IPS DF 4.7 (cell line): ENCODE data around the gene POGZ.

Experiments used
- DNase-seq: peaks from one replicate; pipeline ENCODE4 v3.0.0-alpha.2; 2013; ENCODE audit warnings: low spot score; ENCODE audit errors: extremely low read depth

Gene POGZ

GRCh38 chr1:151372058-151372934 is 87.0 kb downstream of the POGZ start, which contains the start of gene SELENBP1:
TSS of gene SELENBP1 (minus strand) at chr1:151372705. CDS start at chr1:151372641, 64 bp downstream.
- DNase-seq, result no peak

DNA sequence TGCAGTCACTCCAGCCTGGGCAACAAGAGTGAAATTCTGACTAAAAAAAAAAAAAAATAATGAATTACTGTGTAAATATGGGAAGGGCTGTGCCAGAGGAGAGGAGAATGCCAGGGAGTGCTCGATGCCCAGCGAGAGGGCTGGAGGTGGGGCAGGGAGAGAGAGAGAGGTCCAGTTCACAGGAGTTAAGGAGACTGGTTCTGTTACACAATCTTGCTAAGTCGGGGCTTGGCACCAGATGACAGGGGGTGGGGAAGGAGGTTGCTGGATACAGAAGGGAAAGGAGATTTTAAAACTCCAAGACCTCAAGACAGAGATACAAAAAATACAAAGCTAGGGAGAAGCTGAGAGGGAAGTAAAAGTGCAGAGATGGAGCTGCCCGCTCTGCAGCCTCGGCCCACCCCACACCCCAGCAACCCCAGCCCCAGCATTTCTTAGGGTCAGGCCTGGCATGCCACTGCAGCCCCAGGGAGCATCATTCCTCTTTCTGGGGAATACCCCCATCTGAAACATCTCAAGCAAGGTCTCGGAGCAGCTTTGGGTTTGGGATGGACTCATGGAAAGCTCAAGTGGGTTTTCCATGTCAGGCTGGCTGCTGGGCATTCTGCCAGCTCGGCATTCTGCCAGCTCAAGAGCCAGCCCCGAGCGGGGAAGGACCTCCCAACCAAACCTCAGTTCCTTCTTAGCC is 87.8 kb downstream of the POGZ start:
- no peak for DNase-seq

DNA sequence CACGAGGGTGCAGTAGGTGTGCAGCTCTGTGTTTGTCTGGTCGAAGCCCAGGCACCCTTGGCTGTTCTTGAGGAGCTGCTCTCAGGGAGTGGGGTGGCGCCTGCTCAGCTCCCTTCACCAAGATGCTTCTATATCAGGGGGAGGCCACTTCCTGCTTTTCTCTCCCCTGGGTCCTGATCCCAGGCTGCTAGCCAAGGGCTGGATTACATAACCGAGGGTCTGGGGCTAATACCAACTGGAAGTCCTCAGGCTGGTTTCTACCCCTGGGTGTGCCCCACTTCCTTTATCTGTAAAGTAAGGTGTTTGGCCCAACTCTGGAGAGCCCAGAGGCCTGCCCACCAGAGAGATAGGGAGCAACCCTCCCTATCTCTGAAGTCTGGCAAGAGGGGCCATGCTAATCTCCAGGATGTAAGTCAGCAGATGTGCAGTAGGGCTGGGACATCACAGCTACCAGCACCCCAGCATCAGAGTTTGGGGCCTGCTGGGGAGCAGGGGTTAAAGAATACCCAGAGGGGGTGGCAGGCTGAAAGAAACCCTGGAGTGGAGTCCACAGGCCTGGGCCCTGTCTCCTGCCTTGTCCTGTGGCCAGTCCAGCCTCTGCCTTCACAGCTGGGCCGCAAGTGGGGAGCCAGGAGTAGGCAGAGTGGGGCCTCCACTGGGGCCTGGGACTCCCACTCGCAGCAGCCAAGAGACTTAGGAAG is 88.9 kb downstream of the POGZ start:
- DNase-seq, result no peak

- DNase-seq, result no peak
Observed at GRCh38 chr1:151369621-151370048, 89.7 kb downstream of the POGZ start.

- DNase-seq, result no peak
Observed at GRCh38 chr1:151369302-151369610, 90.0 kb downstream of the POGZ start.

DNA sequence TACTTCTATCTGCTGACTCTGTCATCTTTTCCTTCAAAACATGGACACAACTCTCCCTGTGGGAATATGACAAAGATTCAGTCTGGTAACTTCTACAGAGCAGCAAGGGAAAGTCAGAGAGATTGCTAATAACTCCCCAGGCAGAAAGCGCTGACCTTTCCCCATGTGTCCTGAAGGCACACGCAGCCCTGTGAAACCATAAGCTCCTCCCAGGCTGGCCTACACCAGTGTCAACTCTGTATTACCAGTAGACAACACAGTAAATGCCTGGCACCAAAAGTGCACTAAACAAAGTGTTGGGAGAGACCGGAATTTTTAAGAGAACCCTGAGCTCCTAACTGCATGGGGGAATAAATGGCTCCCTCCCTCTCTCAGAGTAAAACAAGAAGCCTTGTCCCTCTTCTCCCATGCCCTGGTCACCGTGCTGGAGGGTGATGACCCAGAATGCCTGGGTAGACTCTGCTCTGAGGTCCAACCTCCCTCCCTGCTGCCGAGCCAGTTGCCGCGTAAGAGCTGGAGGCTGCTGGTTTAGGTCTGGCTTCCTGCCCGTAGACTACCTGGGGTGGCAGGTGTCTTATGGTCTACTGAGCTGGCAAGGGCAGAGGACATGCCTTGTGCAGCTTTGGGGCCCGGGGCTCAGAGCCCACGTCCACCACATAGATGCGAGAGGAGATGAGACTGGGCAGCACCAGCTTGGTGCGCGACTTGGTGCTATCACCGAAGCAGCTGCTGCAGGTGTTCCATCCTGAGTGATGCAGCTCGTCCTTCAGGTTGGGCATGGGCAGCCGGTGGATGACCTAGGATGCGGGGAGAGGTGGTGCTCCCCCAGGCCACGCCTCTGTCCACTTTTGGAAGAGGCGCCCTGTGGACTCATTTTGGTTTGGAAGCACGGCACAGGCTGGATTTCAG is 90.6 kb downstream of the POGZ start:
- no peak for DNase-seq

DNA sequence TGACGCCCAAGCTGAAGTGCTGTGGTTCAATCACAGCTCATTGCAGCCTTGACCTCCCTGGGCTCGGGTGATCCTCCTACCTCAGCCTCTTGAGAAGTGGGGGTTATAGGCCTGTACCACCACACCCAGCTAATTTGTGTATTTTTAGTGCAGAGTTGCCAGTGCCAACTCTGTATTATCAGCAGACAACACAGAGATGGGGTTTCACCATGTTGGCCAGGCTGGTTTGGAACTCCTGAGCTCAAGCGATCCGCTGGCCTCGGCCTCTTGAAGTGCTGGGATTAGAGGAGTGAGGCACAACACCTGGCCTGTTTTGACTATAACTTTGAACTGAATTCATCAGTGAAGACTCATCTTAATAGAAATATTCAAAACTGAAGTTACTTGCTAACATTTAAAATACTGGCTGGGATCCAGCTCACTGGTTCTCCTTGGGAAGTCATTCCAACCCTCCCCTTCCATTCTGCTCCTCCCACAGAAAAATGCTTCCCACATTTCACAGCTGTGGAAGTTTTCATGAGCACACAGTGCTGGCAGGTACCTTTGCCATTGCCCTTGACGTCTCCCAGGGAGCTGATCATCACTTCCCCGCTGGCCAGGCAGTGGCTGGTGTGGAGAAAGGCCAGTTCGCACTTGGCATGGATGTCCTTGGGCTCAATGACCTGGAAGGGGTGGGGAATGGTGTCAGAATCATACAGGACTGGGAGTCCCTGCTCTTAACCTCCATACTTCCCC is 91.5 kb downstream of the POGZ start:
- no peak for DNase-seq

DNA sequence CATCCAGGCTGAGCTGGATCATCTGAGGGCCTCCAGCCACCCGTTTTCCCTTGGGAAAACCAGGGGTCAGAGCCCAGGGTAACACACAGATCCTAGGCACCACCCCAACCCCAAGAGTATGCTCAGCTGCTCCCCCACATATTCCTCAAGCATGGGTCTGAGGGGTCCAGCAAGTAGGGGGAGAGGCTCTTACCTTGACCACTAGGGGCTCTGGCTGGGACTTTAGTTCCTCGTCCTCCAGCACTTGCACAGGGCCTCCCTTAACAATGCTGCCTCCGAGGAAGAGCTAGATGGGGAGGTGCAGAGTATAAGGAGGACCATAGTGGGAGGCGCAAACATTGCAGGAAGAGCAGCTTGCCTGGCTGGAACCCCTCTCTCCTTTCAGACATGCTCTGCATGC is 94.3 kb downstream of the POGZ start:
- no peak for DNase-seq

DNA sequence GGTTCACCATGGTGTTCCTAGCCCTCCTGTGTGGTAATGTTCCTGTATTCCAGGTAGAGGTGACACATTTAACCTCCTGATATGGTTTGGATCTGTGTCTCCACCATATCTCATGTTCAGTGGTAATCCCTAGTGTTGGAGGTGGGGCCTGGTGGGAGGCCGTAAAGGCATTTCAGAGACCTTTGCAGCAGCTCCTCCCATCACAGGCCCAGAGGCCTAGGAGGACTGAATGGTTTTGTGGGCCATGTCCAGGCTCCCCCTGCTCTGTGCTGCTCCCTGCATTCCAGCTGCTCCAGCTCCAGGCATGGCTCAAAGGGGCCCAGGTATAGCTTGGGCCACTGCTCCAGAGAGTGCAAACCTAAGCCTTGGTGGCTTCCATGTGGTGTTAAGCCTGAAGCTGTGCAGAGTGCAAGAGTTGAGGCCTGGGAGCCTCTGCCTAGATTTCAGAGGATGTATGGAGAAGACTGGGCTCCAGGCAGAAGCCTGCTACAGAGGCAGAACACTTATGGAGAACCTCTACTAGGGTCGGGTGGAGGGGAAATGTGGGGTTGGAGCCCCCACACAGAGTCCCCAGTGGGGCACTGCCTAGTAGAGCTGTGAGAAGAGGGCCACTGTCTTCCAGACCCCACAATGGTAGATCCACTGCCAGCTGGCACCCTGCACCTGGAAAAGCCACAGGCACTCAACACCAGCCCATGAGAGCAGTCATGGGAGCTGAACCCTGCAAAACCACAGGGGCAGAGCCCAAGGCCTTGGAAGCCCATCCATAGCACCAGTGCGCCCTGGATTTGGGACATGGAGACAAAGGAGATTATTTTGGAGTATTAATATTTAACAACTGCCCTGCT is 96.8 kb downstream of the POGZ start:
- no peak for DNase-seq

DNA sequence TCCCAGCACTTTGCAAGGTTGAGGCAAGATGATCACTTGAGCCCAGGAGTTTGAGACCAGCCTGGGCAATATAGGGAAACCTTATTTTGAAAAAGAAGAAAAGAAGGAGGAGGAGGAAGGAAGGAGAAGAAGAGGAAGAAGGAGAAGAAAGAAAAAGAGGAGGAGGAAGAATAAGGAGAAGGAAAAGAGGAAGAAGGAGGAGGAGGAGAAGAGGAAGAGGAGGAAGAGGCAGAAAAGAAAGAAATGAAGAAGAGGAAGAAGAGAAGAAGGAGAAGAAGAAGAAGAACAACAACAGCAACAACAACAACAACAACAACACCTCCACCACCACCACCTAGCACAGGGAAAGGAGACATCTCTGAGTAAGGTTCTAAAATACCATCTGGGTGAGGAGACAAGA is 97.4 kb downstream of the POGZ start:
- no peak for DNase-seq

GRCh38 chr1:151356696-151357095 is 102.6 kb downstream of the POGZ start:
- DNase-seq, result no peak
